ENCODE results near the gene CFAP73. TPM values are rescaled to one million over a fixed set of nuclear protein-coding genes. Genes with fewer than 3 reads are reported as not detected.

Gene CFAP73
- total RNA-seq, 2 donors from 2014 or later, result 0.99 TPM; not detected in 1

- DNase-seq (no peak), ATAC-seq (no peak)
- Histone ChIP-seq H3K36me3 (replicated peaks in 1 of 2; ENCODE audit: insufficient read depth in 1 of 2, low read depth in 2 of 2) (no peaks in the 10 kb centered on the region), H3K9me3 (no peaks in the 10 kb centered on the region), H3K4me1 (peaks cover 34% of the 10 kb centered on the region), H3K4me3 (peak overlapping the region; percentile 81 to 82), H3K27ac (peak overlapping the region; percentile 89 to 97 (median 95)), H3K27me3 (no peaks in the 10 kb centered on the region)
- intact Hi-C loops (cut with DNase I), result no loop called here
- TF ChIP-seq CTCF (IDR thresholded peaks at IDR 0.05), result no peak
- TF ChIP-seq POLR2A (IDR thresholded peaks at IDR 0.05), result no peak
- WGBS, 2 donors, result 4 to 6% methylated on average over 3 to 11 of the region's 11 CpGs
Measured at GRCh38 chr12:113186033-113186365, 36.5 kb downstream of the CFAP73 start.

- DNase-seq (no peak), ATAC-seq (no peak)
- Histone ChIP-seq H3K27me3 (no peaks in the 10 kb centered on the region), H3K4me3 (no peak overlapping the region), H3K9me3 (no peaks in the 10 kb centered on the region), H3K4me1 (peaks cover 34% of the 10 kb centered on the region), H3K27ac (peak overlapping the region in 1 of 4 donors; percentile 12), H3K36me3 (replicated peaks in 1 of 2; ENCODE audit: insufficient read depth in 1 of 2, low read depth in 2 of 2) (no peaks in the 10 kb centered on the region)
- 32 to 37% methylated on average over 14 to 16 of the region's 16 CpGs for WGBS, 2 donors
- intact Hi-C loops (cut with DNase I), result no loop called here
- TF ChIP-seq CTCF (IDR thresholded peaks at IDR 0.05) (no peak), POLR2A (IDR thresholded peaks at IDR 0.05) (no peak)
Measured at GRCh38 chr12:113186666-113187325, 37.3 kb downstream of the CFAP73 start.

- Histone ChIP-seq H3K4me1 (peaks cover 26% of the 10 kb centered on the region), H3K27ac (no peak overlapping the region), H3K4me3 (no peak overlapping the region), H3K36me3 (replicated peaks in 1 of 2; ENCODE audit: insufficient read depth in 1 of 2, low read depth in 2 of 2) (peaks cover 0 to 2% of the 10 kb centered on the region in 2 donors), H3K27me3 (no peaks in the 10 kb centered on the region), H3K9me3 (no peaks in the 10 kb centered on the region)
- no peak for ATAC-seq
- 78 to 84% methylated on average over 2 of the region's 2 CpGs for WGBS, 2 donors
- intact Hi-C loops (cut with DNase I), result no loop called here
- no peak for TF ChIP-seq POLR2A (IDR thresholded peaks at IDR 0.05)
- no peak for TF ChIP-seq CTCF (IDR thresholded peaks at IDR 0.05)
- DNase-seq, result no peak
Measured at GRCh38 chr12:113189361-113189760, 39.8 kb downstream of the CFAP73 start.

- no peak for DNase-seq
- H3K36me3 ChIP-seq (replicated peaks in 1 of 2; ENCODE audit: insufficient read depth in 1 of 2, low read depth in 2 of 2), result peaks cover 0 to 2% of the 10 kb centered on the region in 2 donors
- peaks cover 25% of the 10 kb centered on the region for H3K4me1 ChIP-seq
- no peak for TF ChIP-seq POLR2A (IDR thresholded peaks at IDR 0.05)
- TF ChIP-seq CTCF (IDR thresholded peaks at IDR 0.05), result no peak
- 85 to 100% methylated on average over 1 to 4 of the region's 4 CpGs for WGBS, 2 donors
- intact Hi-C loops (cut with DNase I), result loop anchor here (10.0 kb wide), 1 partner anchor 234 kb away; the partner anchor contains the start of gene SDSL
- no peak for ATAC-seq
- H3K4me3 ChIP-seq, result no peak overlapping the region
- no peak overlapping the region for H3K27ac ChIP-seq
- H3K9me3 ChIP-seq, result no peaks in the 10 kb centered on the region
- no peaks in the 10 kb centered on the region for H3K27me3 ChIP-seq
Measured at GRCh38 chr12:113190761-113191160, 41.2 kb downstream of the CFAP73 start.

- Histone ChIP-seq H3K4me1 (peaks cover 20% of the 10 kb centered on the region), H3K27me3 (no peaks in the 10 kb centered on the region), H3K4me3 (no peak overlapping the region), H3K36me3 (replicated peaks in 1 of 2; ENCODE audit: insufficient read depth in 1 of 2, low read depth in 2 of 2) (peaks cover 0 to 2% of the 10 kb centered on the region in 2 donors), H3K27ac (no peak overlapping the region), H3K9me3 (no peaks in the 10 kb centered on the region)
- ATAC-seq (no peak), DNase-seq (no peak)
- WGBS, 2 donors, result 92 to 93% methylated on average over 17 to 19 of the region's 19 CpGs
- intact Hi-C loops (cut with DNase I), result loop anchor here (10.0 kb wide), 1 partner anchor 234 kb away; the partner anchor contains the start of gene SDSL
- TF ChIP-seq POLR2A (IDR thresholded peaks at IDR 0.05), result no peak
Measured at GRCh38 chr12:113191227-113191626, 41.7 kb downstream of the CFAP73 start.

All from body of pancreas (tissue), 4 donors.